WTC11 (cell line): ENCODE data around the gene GRM7. TPM values are rescaled to one million over a fixed set of nuclear protein-coding genes. Genes with fewer than 3 reads are reported as not detected.

Experiments used
- ATAC-seq: fragments of 200-7000 bp; cut with Tn5 transposase; 2 replicates; pipeline ENCODE4 v1.10.0; 2021; ENCODE audit warnings: mild to moderate bottlenecking, moderate library complexity
- CTCF ChIA-PET: fragments of 300-600 bp; sonication (Branson Sonifier 250); formaldehyde crosslinking; loops from one replicate; lab custom pipeline; 2021; ENCODE audit warnings: antibody characterized with exemption; lab: Charles Lee
- POLR2A ChIA-PET: fragments of 350-600 bp; sonication (Branson Sonifier 250); formaldehyde crosslinking; loops from one replicate; lab custom pipeline; 2021; ENCODE audit warnings: antibody characterized with exemption; lab: Charles Lee
- DNase-seq: peaks from one replicate; pipeline ENCODE4 v3.0.0; 2021; ENCODE audit warnings: low spot score
- H3K27ac Mint-ChIP-seq: 2 replicates; pipeline ENCODE4 v1.8.0; 2021; ENCODE audit warnings: mixed read lengths
- H3K27me3 Mint-ChIP-seq: 2 replicates; pipeline ENCODE4 v1.8.0; 2021; ENCODE audit warnings: low read depth, mild to moderate bottlenecking, moderate library complexity, mixed read lengths
- H3K36me3 Mint-ChIP-seq: 2 replicates; pipeline ENCODE4 v1.8.0; 2021; ENCODE audit warnings: mixed read lengths
- H3K4me1 Mint-ChIP-seq: 2 replicates; pipeline ENCODE4 v1.8.0; 2022; ENCODE audit warnings: mixed read lengths
- H3K4me3 Mint-ChIP-seq: 2 replicates; pipeline ENCODE4 v1.8.0; 2021; ENCODE audit warnings: mild to moderate bottlenecking, moderate library complexity, mixed read lengths
- H3K9me3 Mint-ChIP-seq: 2 replicates; pipeline ENCODE4 v1.8.0; 2021; ENCODE audit warnings: mixed read lengths
- IRF1 ChIP-seq: sonication (generic); formaldehyde crosslinking; IDR thresholded peaks from 2 replicates; pipeline ENCODE4 v1.8.0; 2023; ENCODE audit warnings: missing genetic modification reagents
- JUN ChIP-seq: sonication (generic); formaldehyde crosslinking; IDR thresholded peaks from 2 replicates; pipeline ENCODE4 v1.8.0; 2023; ENCODE audit warnings: mild to moderate bottlenecking, missing genetic modification reagents
- MXD4 ChIP-seq: fragments of 250-450 bp; sonication (Bioruptor Pico); IDR thresholded peaks from 2 replicates; pipeline ENCODE4 v1.8.0; 2021; ENCODE audit warnings: mild to moderate bottlenecking, moderate library complexity, borderline replicate concordance
- NFATC4 ChIP-seq: fragments of 250-450 bp; sonication (Bioruptor Pico); IDR thresholded peaks from 2 replicates; pipeline ENCODE4 v1.9.0; 2021; ENCODE audit warnings: mild to moderate bottlenecking
- NR2C2 ChIP-seq: sonication (generic); formaldehyde crosslinking; IDR thresholded peaks from 2 replicates; pipeline ENCODE4 v1.8.0; 2022; ENCODE audit warnings: mild to moderate bottlenecking, missing genetic modification reagents
- SMAD4 ChIP-seq: sonication (generic); formaldehyde crosslinking; IDR thresholded peaks from 2 replicates; pipeline ENCODE4 v1.8.0; 2022; ENCODE audit warnings: mild to moderate bottlenecking, missing genetic modification reagents
- TEAD4 ChIP-seq: sonication (generic); formaldehyde crosslinking; IDR thresholded peaks from 2 replicates; pipeline ENCODE4 v1.8.0; 2022; ENCODE audit warnings: mild to moderate bottlenecking, missing genetic modification reagents
- TP53 ChIP-seq: sonication (generic); formaldehyde crosslinking; IDR thresholded peaks from 2 replicates; pipeline ENCODE4 v1.8.1; 2023; ENCODE audit warnings: mild to moderate bottlenecking, missing genetic modification reagents
- USF1 ChIP-seq: sonication (generic); formaldehyde crosslinking; IDR thresholded peaks from 2 replicates; pipeline ENCODE4 v1.8.0; 2022; ENCODE audit warnings: mild to moderate bottlenecking, missing genetic modification reagents
- ZNF219 ChIP-seq: sonication (generic); formaldehyde crosslinking; IDR thresholded peaks from 2 replicates; pipeline ENCODE4 v1.8.0; 2023; ENCODE audit warnings: missing genetic modification reagents, mild to moderate bottlenecking, borderline replicate concordance
- ZNF317 ChIP-seq: sonication (generic); formaldehyde crosslinking; IDR thresholded peaks from 2 replicates; pipeline ENCODE4 v1.8.1; 2023; ENCODE audit warnings: low read depth, mild to moderate bottlenecking, moderate library complexity, missing genetic modification reagents, borderline replicate concordance
- ZNF425 ChIP-seq: fragments of 250-450 bp; sonication (Bioruptor Pico); conservative IDR thresholded peaks from 2 replicates; pipeline ENCODE4 v1.9.0; 2021; ENCODE audit warnings: mild to moderate bottlenecking
- total RNA-seq: library from RNA; stranded (reverse); gene quantifications from 3 replicates; pipeline ENCODE4 v1.2.3, GENCODE V29; 2021
- TF ChIP-seq, protein P1 (sequence below): sonication (generic); formaldehyde crosslinking; conservative IDR thresholded peaks from 2 replicates; pipeline ENCODE4 v1.8.1; 2022; ENCODE audit warnings: mild to moderate bottlenecking, missing genetic modification reagents
- TF ChIP-seq, protein P2 (sequence below): sonication (generic); formaldehyde crosslinking; IDR thresholded peaks from 2 replicates; pipeline ENCODE4 v1.8.1; 2023; ENCODE audit warnings: mild to moderate bottlenecking, missing genetic modification reagents, moderate library complexity
- TF ChIP-seq, protein P3 (sequence below): sonication (generic); formaldehyde crosslinking; IDR thresholded peaks from 2 replicates; pipeline ENCODE4 v1.8.1; 2022; ENCODE audit warnings: low read depth, mild to moderate bottlenecking, moderate library complexity, missing genetic modification reagents, borderline replicate concordance
- TF ChIP-seq, protein P4 (sequence below): sonication (generic); formaldehyde crosslinking; IDR thresholded peaks from 2 replicates; pipeline ENCODE4 v1.8.1; 2022; ENCODE audit warnings: mild to moderate bottlenecking, moderate library complexity, missing genetic modification reagents

The GRM7 gene
- total RNA-seq, 1 experiment from 2014 or later: 0.42 TPM

GRCh38 chr3:7038394-7038793, 177.5 kb downstream of the GRM7 start (continued):
- TF ChIP-seq MXD4 (CRISPR knock-in tag) (no peak), JUN (CRISPR knock-in tag) (no peak), SMAD4 (CRISPR knock-in tag) (no peak), ZNF317 (CRISPR knock-in tag) (no peak), NR2C2 (CRISPR knock-in tag) (no peak), TP53 (CRISPR knock-in tag) (no peak), TEAD4 (CRISPR knock-in tag) (no peak)
- TF ChIP-seq, protein P1, sequence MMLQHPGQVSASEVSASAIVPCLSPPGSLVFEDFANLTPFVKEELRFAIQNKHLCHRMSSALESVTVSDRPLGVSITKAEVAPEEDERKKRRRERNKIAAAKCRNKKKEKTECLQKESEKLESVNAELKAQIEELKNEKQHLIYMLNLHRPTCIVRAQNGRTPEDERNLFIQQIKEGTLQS (CRISPR knock-in tag): no peak
- TF ChIP-seq, protein P2, sequence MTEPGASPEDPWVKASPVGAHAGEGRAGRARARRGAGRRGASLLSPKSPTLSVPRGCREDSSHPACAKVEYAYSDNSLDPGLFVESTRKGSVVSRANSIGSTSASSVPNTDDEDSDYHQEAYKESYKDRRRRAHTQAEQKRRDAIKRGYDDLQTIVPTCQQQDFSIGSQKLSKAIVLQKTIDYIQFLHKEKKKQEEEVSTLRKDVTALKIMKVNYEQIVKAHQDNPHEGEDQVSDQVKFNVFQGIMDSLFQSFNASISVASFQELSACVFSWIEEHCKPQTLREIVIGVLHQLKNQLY (CRISPR knock-in tag): no peak

GRCh38 chr3:7062714-7063113, 201.8 kb downstream of the GRM7 start:
- TF ChIP-seq, protein P2 (CRISPR knock-in tag): no peak
- TF ChIP-seq, protein P3, sequence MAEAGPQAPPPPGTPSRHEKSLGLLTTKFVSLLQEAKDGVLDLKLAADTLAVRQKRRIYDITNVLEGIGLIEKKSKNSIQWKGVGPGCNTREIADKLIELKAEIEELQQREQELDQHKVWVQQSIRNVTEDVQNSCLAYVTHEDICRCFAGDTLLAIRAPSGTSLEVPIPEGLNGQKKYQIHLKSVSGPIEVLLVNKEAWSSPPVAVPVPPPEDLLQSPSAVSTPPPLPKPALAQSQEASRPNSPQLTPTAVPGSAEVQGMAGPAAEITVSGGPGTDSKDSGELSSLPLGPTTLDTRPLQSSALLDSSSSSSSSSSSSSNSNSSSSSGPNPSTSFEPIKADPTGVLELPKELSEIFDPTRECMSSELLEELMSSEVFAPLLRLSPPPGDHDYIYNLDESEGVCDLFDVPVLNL (CRISPR knock-in tag): no peak
- TF ChIP-seq USF1 (CRISPR knock-in tag): no peak
- TF ChIP-seq, protein P4, sequence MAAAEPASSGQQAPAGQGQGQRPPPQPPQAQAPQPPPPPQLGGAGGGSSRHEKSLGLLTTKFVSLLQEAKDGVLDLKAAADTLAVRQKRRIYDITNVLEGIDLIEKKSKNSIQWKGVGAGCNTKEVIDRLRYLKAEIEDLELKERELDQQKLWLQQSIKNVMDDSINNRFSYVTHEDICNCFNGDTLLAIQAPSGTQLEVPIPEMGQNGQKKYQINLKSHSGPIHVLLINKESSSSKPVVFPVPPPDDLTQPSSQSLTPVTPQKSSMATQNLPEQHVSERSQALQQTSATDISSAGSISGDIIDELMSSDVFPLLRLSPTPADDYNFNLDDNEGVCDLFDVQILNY (CRISPR knock-in tag): no peak
- TF ChIP-seq ZNF425 (CRISPR knock-in tag): no peak
- TF ChIP-seq, all 79 proteins: peak for 0
- H3K4me3 Mint-ChIP-seq: no peak overlapping the region

DNA sequence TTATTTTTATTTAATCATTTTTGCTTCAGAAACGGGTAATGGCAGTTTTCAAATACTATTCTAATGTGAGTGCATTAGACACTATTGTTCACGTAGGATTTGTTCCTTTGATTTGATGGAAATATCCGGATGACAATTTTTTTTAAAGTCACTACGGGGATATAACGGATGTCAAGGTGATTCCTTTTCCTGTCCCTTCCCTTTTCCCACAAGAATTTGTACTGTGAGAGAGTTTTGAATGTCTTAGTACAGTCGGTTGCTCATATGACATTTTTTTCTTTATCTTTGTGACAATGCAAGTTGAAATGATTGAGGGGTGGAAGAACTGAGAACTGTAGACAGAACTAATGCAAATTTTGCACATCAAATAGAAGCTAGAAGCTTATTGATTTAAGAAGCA, 209.5 kb downstream of the GRM7 start:
- ChIA-PET CTCF (no interaction called here), POLR2A (no interaction called here)
- Mint-ChIP-seq H3K27ac (no peak overlapping the region), H3K9me3 (peaks cover 47% of the 10 kb centered on the region), H3K27me3 (no peaks in the 10 kb centered on the region), H3K4me3 (no peak overlapping the region), H3K4me1 (no peaks in the 10 kb centered on the region), H3K36me3 (peaks cover 33% of the 10 kb centered on the region)
- TF ChIP-seq, protein P3 (CRISPR knock-in tag): no peak
- TF ChIP-seq NFATC4: no peak
- TF ChIP-seq ZNF219: no peak
- TF ChIP-seq IRF1 (CRISPR knock-in tag): no peak
- TF ChIP-seq JUN (CRISPR knock-in tag): no peak
- no peak for DNase-seq
- ATAC-seq: no peak

More at GRCh38 chr3:7062714-7063113, 201.8 kb downstream of the GRM7 start:
- POLR2A ChIA-PET: no interaction called here
- Mint-ChIP-seq H3K27ac (no peak overlapping the region), H3K9me3 (peaks cover 85% of the 10 kb centered on the region), H3K36me3 (peaks cover 41% of the 10 kb centered on the region), H3K27me3 (no peaks in the 10 kb centered on the region), H3K4me1 (peaks cover 13% of the 10 kb centered on the region)
- ATAC-seq (no peak), DNase-seq (no peak)
- CTCF ChIA-PET: no interaction called here
